Measurements from ENCODE around the gene ZNF616.
"Not testable (repeated sequence)": the region's sequence is repeated elsewhere in the genome, so short reads cannot be mapped to it uniquely, and the experiment has no call there.

The ZNF616 gene

GRCh38 chr19:52120286-52120685 lies 19.5 kb downstream of the ZNF616 start:
- no peak for TF ChIP-seq POLR2AphosphoS5 (IDR thresholded peaks at IDR 0.05; ENCODE audit: borderline replicate concordance, low read depth, low read length)
- no peak for TF ChIP-seq EZH2 (IDR thresholded peaks at IDR 0.05)
- TF ChIP-seq FOXP2 (optimal IDR thresholded peaks at IDR 0.05; ENCODE audit: control extremely low read depth, extremely low read length, insufficient read depth), result no peak
- Histone ChIP-seq H3K36me3 (ENCODE audit: insufficient read depth, low read length) (peaks cover 93% of the 10 kb centered on the region), H3K27ac (no peak overlapping the region), H3K9ac (ENCODE audit: insufficient read length) (no peak overlapping the region), H3K9me3 (ENCODE audit: low read depth, low read length) (peaks cover 45% of the 10 kb centered on the region), H3K4me3 (no peak overlapping the region)
- no peak for DNase-seq (ENCODE audit: low read depth, low spot score)

DNA sequence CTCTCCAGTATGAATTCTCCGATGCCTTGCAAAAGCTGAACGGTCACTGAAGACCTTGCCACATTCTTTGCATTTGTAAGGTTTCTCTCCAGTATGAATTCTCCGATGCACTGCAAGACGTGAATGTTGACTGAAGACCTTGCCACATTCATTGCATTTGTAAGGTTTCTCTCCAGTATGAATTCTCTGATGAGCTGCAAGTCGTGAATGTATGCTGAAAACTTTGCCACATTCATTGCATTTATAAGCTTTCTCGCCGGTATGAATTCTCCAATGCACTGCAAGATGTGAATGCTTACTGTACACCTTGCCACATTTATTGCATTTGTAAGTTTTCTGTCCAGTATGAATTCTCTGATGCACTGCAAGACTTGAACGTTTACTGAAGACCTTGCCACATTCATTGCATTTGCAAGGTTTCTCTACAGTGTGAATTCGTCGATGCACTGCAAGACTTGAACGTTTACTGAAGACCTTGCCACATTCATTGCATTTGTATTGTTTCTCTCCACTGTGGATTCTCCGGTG lies 24.1 kb downstream of the ZNF616 start:
- TF ChIP-seq FOXP2 (optimal IDR thresholded peaks at IDR 0.05; ENCODE audit: control extremely low read depth, extremely low read length, insufficient read depth) (no peak), EZH2 (IDR thresholded peaks at IDR 0.05) (no peak), POLR2AphosphoS5 (IDR thresholded peaks at IDR 0.05; ENCODE audit: borderline replicate concordance, low read depth, low read length) (no peak)

GRCh38 chr19:52114691-52115090 lies 25.0 kb downstream of the ZNF616 start:
- Histone ChIP-seq H3K4me3 (no peak overlapping the region), H3K27ac (no peak overlapping the region), H3K9me3 (ENCODE audit: low read depth, low read length) (peaks cover 44% of the 10 kb centered on the region), H3K9ac (ENCODE audit: insufficient read length) (no peak overlapping the region), H3K36me3 (ENCODE audit: insufficient read depth, low read length) (peaks cover 51% of the 10 kb centered on the region)
- no peak for DNase-seq (ENCODE audit: low read depth, low spot score)
- no peak for TF ChIP-seq POLR2AphosphoS5 (IDR thresholded peaks at IDR 0.05; ENCODE audit: borderline replicate concordance, low read depth, low read length)

More for the DNA sequence above, 24.1 kb downstream of the ZNF616 start:
- no peak overlapping the region for H3K9ac ChIP-seq (ENCODE audit: insufficient read length)
- H3K27ac ChIP-seq, result no peak overlapping the region
- DNase-seq (ENCODE audit: low read depth, low spot score), result no peak
- H3K36me3 ChIP-seq (ENCODE audit: insufficient read depth, low read length), result peaks cover 60% of the 10 kb centered on the region
- no peak overlapping the region for H3K4me3 ChIP-seq
- H3K9me3 ChIP-seq (ENCODE audit: low read depth, low read length), result peaks cover 47% of the 10 kb centered on the region

GRCh38 chr19:52112624-52113023 lies 27.1 kb downstream of the ZNF616 start:
- Histone ChIP-seq H3K36me3 (ENCODE audit: insufficient read depth, low read length) (peaks cover 32% of the 10 kb centered on the region), H3K9ac (ENCODE audit: insufficient read length) (no peak overlapping the region), H3K27ac (no peak overlapping the region), H3K9me3 (ENCODE audit: low read depth, low read length) (peaks cover 34% of the 10 kb centered on the region), H3K4me3 (no peak overlapping the region)
- DNase-seq (ENCODE audit: low read depth, low spot score), result no peak
- no peak for TF ChIP-seq POLR2AphosphoS5 (IDR thresholded peaks at IDR 0.05; ENCODE audit: borderline replicate concordance, low read depth, low read length)
- no peak for TF ChIP-seq FOXP2 (optimal IDR thresholded peaks at IDR 0.05; ENCODE audit: control extremely low read depth, extremely low read length, insufficient read depth)
- TF ChIP-seq EZH2 (IDR thresholded peaks at IDR 0.05), result no peak

GRCh38 chr19:52110780-52111179 lies 29.0 kb downstream of the ZNF616 start:
- H3K4me3 ChIP-seq, result no peak overlapping the region
- peaks cover 24% of the 10 kb centered on the region for H3K9me3 ChIP-seq (ENCODE audit: low read depth, low read length)
- TF ChIP-seq POLR2AphosphoS5 (IDR thresholded peaks at IDR 0.05; ENCODE audit: borderline replicate concordance, low read depth, low read length), result no peak
- peaks cover 16% of the 10 kb centered on the region for H3K36me3 ChIP-seq (ENCODE audit: insufficient read depth, low read length)
- H3K9ac ChIP-seq (ENCODE audit: insufficient read length), result no peak overlapping the region
- no peak overlapping the region for H3K27ac ChIP-seq
- no peak for DNase-seq (ENCODE audit: low read depth, low spot score)

- Histone ChIP-seq H3K36me3 (ENCODE audit: insufficient read depth, low read length) (no peaks in the 10 kb centered on the region), H3K4me3 (no peak overlapping the region), H3K9me3 (ENCODE audit: low read depth, low read length) (peaks cover 12% of the 10 kb centered on the region; the same call in 1 of the 2 replicates), H3K9ac (ENCODE audit: insufficient read length) (no peak overlapping the region), H3K27ac (no peak overlapping the region)
- TF ChIP-seq FOXP2 (optimal IDR thresholded peaks at IDR 0.05; ENCODE audit: control extremely low read depth, extremely low read length, insufficient read depth), result no peak
- TF ChIP-seq POLR2AphosphoS5 (IDR thresholded peaks at IDR 0.05; ENCODE audit: borderline replicate concordance, low read depth, low read length), result no peak
- TF ChIP-seq EZH2 (IDR thresholded peaks at IDR 0.05), result no peak
- no peak for DNase-seq (ENCODE audit: low read depth, low spot score)
Measured at GRCh38 chr19:52102782-52103181, 37.0 kb downstream of the ZNF616 start.

DNA sequence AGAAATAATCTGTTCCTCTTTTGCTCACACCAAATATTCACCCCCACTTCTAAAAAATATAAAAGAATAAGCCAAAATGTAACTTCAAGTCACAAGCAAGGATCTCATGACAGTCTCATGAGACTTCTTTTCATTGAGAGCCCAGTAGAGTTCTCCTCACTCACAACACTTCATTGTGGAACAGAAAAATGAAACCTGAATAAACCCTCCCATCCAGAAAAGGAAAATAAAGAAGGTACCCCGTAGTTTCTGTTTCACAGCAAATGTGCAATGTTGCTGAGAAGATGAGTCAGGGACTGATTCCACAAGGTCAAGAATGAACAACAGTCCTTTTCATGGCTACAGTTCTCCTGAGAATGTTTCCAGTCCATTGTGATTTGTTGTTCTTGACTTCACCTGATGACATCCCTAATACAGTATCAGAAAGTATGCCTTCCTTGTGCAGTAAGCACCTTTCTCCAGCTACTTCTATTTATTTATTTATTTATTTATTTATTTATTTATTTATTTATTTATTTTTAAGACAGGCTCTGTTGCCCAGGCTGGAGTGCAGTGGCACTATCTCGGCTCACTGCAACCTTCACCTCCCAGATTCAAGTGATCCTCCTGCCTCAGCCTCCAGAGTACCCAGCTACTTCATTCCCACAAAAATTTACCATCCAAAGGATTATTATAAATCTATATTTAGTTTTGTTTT lies 37.7 kb downstream of the ZNF616 start:
- Histone ChIP-seq H3K27ac (no peak overlapping the region), H3K9ac (ENCODE audit: insufficient read length) (no peak overlapping the region), H3K4me3 (no peak overlapping the region), H3K36me3 (ENCODE audit: insufficient read depth, low read length) (no peaks in the 10 kb centered on the region), H3K9me3 (ENCODE audit: low read depth, low read length) (peaks cover 12% of the 10 kb centered on the region; the same call in 1 of the 2 replicates)
- no peak for DNase-seq (ENCODE audit: low read depth, low spot score)
- no peak for TF ChIP-seq POLR2AphosphoS5 (IDR thresholded peaks at IDR 0.05; ENCODE audit: borderline replicate concordance, low read depth, low read length)
- no peak for TF ChIP-seq FOXP2 (optimal IDR thresholded peaks at IDR 0.05; ENCODE audit: control extremely low read depth, extremely low read length, insufficient read depth)
- TF ChIP-seq EZH2 (IDR thresholded peaks at IDR 0.05), result no peak

GRCh38 chr19:52099497-52100138 lies 40.1 kb downstream of the ZNF616 start:
- H3K9ac ChIP-seq (ENCODE audit: insufficient read length), result no peak overlapping the region
- no peak for TF ChIP-seq EZH2 (IDR thresholded peaks at IDR 0.05)
- no peak for TF ChIP-seq POLR2AphosphoS5 (IDR thresholded peaks at IDR 0.05; ENCODE audit: borderline replicate concordance, low read depth, low read length)
- TF ChIP-seq FOXP2 (optimal IDR thresholded peaks at IDR 0.05; ENCODE audit: control extremely low read depth, extremely low read length, insufficient read depth), result no peak
- H3K36me3 ChIP-seq (ENCODE audit: insufficient read depth, low read length), result no peaks in the 10 kb centered on the region
- H3K9me3 ChIP-seq (ENCODE audit: low read depth, low read length), result peaks cover 11% of the 10 kb centered on the region; the same call in 1 of the 2 replicates
- no peak overlapping the region for H3K27ac ChIP-seq
- no peak overlapping the region for H3K4me3 ChIP-seq
- DNase-seq (ENCODE audit: low read depth, low spot score), result no peak

DNA sequence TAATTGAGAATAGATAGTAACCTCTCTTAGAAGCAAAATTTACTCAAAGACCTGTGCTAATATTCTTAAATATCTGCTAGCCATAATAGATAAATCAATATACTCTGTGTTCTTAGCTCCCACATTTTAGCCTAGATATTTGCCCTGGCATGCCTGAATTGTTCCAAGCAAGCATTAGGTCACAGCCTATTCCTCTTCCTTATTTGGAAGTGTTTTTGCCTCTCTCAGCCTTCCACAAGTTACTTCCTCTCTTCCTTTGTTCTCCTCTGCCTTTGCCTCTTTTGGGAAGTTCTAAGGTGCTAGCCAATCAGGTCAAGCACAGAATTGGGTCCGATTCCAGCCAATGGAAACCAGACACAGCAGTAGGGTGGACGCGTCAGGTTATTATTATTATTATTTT lies 43.3 kb downstream of the ZNF616 start:
- not testable (repeated sequence) for H3K9ac ChIP-seq (ENCODE audit: insufficient read length); DNase-seq (ENCODE audit: low read depth, low spot score); H3K27ac ChIP-seq; H3K4me3 ChIP-seq
- Histone ChIP-seq H3K9me3 (ENCODE audit: low read depth, low read length) (peaks cover 20% of the 10 kb centered on the region; the same call in 1 of the 2 replicates), H3K36me3 (ENCODE audit: insufficient read depth, low read length) (peaks cover 24% of the 10 kb centered on the region)
